Stomach (tissue), 9 donors: ENCODE results near the gene PMM2. TPM values are rescaled to one million over a fixed set of nuclear protein-coding genes. Genes with fewer than 3 reads are reported as not detected.

ENCODE experiments used
- DNase-seq, 2 donors: peaks; one replicate each; pipeline versions ENCODE4 v3.0.0 to v3.0.0-alpha.2; 2013 to 2019
- H3K27ac ChIP-seq, 5 donors: fragments of 200-600 bp in 4 of 5; sonication (generic) in 4 of 5; one replicate each; pipeline ENCODE4 v1.5.1; 2013 to 2019; ENCODE audit warnings: mild to moderate bottlenecking in 1 of 5, moderate library complexity in 1 of 5
- H3K27me3 ChIP-seq, 3 donors: fragments of 200-600 bp; sonication (generic); one replicate each; pipeline ENCODE4 v1.5.1; 2017 to 2019; ENCODE audit warnings: mixed run types in 1 of 3
- H3K36me3 ChIP-seq, 4 donors: fragments of 200-600 bp; sonication (generic); 1 replicate in 3 of 4; 2 replicates in 1 of 4; pipeline ENCODE4 v1.5.1; 2016 to 2019
- H3K4me1 ChIP-seq, 4 donors: fragments of 200-600 bp; sonication (generic); one replicate each; pipeline ENCODE4 v1.5.1; 2016 to 2019
- H3K4me3 ChIP-seq, 4 donors: fragments of 200-600 bp; sonication (generic) in 3 of 4; one replicate each; pipeline ENCODE4 v1.5.1; 2016 to 2019; ENCODE audit warnings: mild to moderate bottlenecking in 1 of 4
- H3K9me3 ChIP-seq, 4 donors: fragments of 200-600 bp; sonication (generic); one replicate each; pipeline ENCODE4 v1.5.1; 2016 to 2019
- EP300 ChIP-seq: sonication (generic); formaldehyde crosslinking; IDR thresholded peaks from one replicate; pipeline ENCODE4 v1.6.1; 2017; ENCODE audit warnings: antibody characterized with exemption
- POLR2A ChIP-seq, 4 donors: fragments of 450-650 bp; IDR thresholded peaks; one replicate each; pipeline ENCODE4 v1.6.1; 2016; ENCODE audit warnings: antibody characterized with exemption in 4 of 4, control low read depth in 2 of 4, mild to moderate bottlenecking in 1 of 4, moderate library complexity in 1 of 4
- POLR2AphosphoS5 ChIP-seq, 3 donors: sonication (generic); formaldehyde crosslinking; IDR thresholded peaks; one replicate each; pipeline ENCODE4 v1.6.1; 2016; ENCODE audit warnings: antibody characterized with exemption in 3 of 3
- WGBS, 5 donors: extraction: QIAGEN DNeasy Blood & Tissue Kit in 3 of 5; methylation state at CpG; one replicate each; pipeline versions ENCODE4 v1.1.5 to v1.1.7; 2013 to 2018; 5-methylcytosine and 5-hydroxymethylcytosine counted together
- intact Hi-C: fragments of 100-400 bp; cut with DNase I; formaldehyde crosslinking; loops from one replicate; pipeline ENCODE4 v1.15.1; 2023; ENCODE audit warnings: low total_unique reads
- polyA plus RNA-seq, 3 donors: library from polyadenylated mRNA; stranded (reverse); fragments of 200-250 nt; gene quantifications; one replicate each; pipeline ENCODE4 v1.2.3, GENCODE V29; 2013
- total RNA-seq, 5 donors: library from RNA; depleted of rRNA; stranded (reverse); fragments of >200 nt; gene quantifications; one replicate each; pipeline versions ENCODE4 v1.1.0 to v1.2.3, GENCODE V29; 2014 to 2016
- TF ChIP-seq, protein P1 (sequence below), 7 experiments: fragments of 450-650 bp in 4 of 7; fragments of 200-600 bp in 3 of 7; sonication (generic) in 3 of 7; IDR thresholded peaks; one replicate each; pipeline ENCODE4 v1.5.1; 2016 to 2019; ENCODE audit warnings: antibody characterized with exemption in 7 of 7, control low read depth in 2 of 7, mild to moderate bottlenecking in 1 of 7
- donor health status: healthy with polysubstance abuse.
- donor health status: Bipolar disorder and iron deficiency.
- donor health status: healthy.

Gene PMM2
- total and polyA plus RNA-seq, 8 donors = 15.1 to 89.3 (median 40.4) TPM

DNA sequence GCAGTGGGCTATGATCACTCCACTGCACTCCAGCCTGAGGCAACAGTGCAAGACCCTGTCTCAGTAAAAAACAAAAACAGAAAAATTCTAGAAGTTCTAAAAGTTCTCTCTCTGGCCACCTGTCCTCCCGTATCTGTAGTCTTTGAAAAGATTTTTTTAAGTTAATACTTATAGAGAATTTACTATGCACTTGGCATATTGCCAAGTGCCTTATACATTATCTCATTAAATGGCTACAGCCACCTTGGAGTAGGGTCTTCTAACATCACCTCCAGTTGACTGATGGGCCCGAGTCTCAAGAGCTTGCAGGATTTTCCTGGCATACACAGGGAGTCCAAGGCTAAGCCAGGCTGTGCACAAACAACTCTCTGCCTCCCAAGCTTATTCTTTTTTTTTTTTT lies 44.9 kb upstream of the PMM2 start:
- H3K4me3 ChIP-seq = no peak overlapping the region
- intact Hi-C loops = no loop called here
- peaks cover 0 to 10% (median 8%) of the 10 kb centered on the region in 4 donors for H3K4me1 ChIP-seq
- 29 to 51% (median 32%) methylated on average over 2 of the region's 2 CpGs for WGBS, 5 donors
- no peaks in the 10 kb centered on the region for H3K27me3 ChIP-seq
- peaks cover 0 to 32% (median 12%) of the 10 kb centered on the region in 4 donors for H3K36me3 ChIP-seq
- H3K27ac ChIP-seq = no peak overlapping the region
- TF ChIP-seq EP300 (no peak), POLR2A (IDR thresholded peaks at IDR 0.05) (no peak), POLR2AphosphoS5 (IDR thresholded peaks at IDR 0.05) (no peak)
- TF ChIP-seq, protein P1, sequence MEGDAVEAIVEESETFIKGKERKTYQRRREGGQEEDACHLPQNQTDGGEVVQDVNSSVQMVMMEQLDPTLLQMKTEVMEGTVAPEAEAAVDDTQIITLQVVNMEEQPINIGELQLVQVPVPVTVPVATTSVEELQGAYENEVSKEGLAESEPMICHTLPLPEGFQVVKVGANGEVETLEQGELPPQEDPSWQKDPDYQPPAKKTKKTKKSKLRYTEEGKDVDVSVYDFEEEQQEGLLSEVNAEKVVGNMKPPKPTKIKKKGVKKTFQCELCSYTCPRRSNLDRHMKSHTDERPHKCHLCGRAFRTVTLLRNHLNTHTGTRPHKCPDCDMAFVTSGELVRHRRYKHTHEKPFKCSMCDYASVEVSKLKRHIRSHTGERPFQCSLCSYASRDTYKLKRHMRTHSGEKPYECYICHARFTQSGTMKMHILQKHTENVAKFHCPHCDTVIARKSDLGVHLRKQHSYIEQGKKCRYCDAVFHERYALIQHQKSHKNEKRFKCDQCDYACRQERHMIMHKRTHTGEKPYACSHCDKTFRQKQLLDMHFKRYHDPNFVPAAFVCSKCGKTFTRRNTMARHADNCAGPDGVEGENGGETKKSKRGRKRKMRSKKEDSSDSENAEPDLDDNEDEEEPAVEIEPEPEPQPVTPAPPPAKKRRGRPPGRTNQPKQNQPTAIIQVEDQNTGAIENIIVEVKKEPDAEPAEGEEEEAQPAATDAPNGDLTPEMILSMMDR (IDR thresholded peaks at IDR 0.05) = no peak
- DNase-seq = no peak
- H3K9me3 ChIP-seq = no peaks in the 10 kb centered on the region

GRCh38 chr16:8753416-8754054 lies 44.1 kb upstream of the PMM2 start:
- WGBS, 5 donors = 33 to 54% (median 39%) methylated on average over 7 to 9 of the region's 9 CpGs
- intact Hi-C loops = no loop called here
- H3K27ac ChIP-seq = no peak overlapping the region
- peaks cover 0 to 40% (median 16%) of the 10 kb centered on the region in 4 donors for H3K36me3 ChIP-seq
- no peak for TF ChIP-seq POLR2A (IDR thresholded peaks at IDR 0.05)
- TF ChIP-seq, protein P1 (IDR thresholded peaks at IDR 0.05) = no peak
- TF ChIP-seq POLR2AphosphoS5 (IDR thresholded peaks at IDR 0.05) = no peak
- TF ChIP-seq EP300 = no peak
- H3K4me3 ChIP-seq = no peak overlapping the region
- H3K27me3 ChIP-seq = no peaks in the 10 kb centered on the region
- peak; percentile 38 to 53 for DNase-seq
- peaks cover 0 to 10% (median 8%) of the 10 kb centered on the region in 4 donors for H3K4me1 ChIP-seq
- no peaks in the 10 kb centered on the region for H3K9me3 ChIP-seq

- no peak overlapping the region for H3K4me3 ChIP-seq
- peaks cover 0 to 10% (median 7%) of the 10 kb centered on the region in 4 donors for H3K4me1 ChIP-seq
- no peak for DNase-seq
- TF ChIP-seq POLR2AphosphoS5 (IDR thresholded peaks at IDR 0.05) (no peak), EP300 (no peak), POLR2A (IDR thresholded peaks at IDR 0.05) (no peak)
- TF ChIP-seq, protein P1 (IDR thresholded peaks at IDR 0.05) = no peak
- H3K36me3 ChIP-seq = peaks cover 0 to 49% (median 16%) of the 10 kb centered on the region in 4 donors
- 90 to 93% (median 91%) methylated on average over 5 of the region's 5 CpGs for WGBS, 5 donors
- H3K27ac ChIP-seq = no peak overlapping the region
- H3K9me3 ChIP-seq = no peaks in the 10 kb centered on the region
- H3K27me3 ChIP-seq = no peaks in the 10 kb centered on the region
- intact Hi-C loops = no loop called here
Measured at GRCh38 chr16:8756755-8757154, 40.9 kb upstream of the PMM2 start.

DNA sequence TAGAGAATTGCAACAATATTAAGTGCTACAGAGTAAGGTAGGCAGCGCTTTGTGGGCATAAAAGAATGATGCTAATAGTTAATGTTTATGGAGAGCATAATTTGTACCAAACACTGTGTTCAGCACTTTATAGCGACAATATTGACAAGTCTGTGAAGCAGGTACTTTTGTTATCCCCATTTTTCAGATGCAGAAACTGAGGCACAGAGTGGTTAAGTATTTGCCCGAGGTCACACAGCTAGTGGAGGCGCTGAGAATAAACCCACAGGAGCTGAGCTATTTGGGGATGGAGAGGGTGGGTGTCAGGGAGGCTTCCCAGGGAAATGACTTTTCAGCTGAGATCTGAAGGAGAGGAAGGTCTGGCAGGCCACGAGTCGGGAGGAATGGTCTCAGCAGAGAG lies 39.6 kb upstream of the PMM2 start:
- Histone ChIP-seq H3K4me1 (peaks cover 0 to 8% (median 2%) of the 10 kb centered on the region in 4 donors), H3K9me3 (no peaks in the 10 kb centered on the region), H3K27ac (no peak overlapping the region), H3K27me3 (no peaks in the 10 kb centered on the region), H3K4me3 (no peak overlapping the region), H3K36me3 (peaks cover 0 to 51% (median 16%) of the 10 kb centered on the region in 4 donors)
- intact Hi-C loops = no loop called here
- no peak for DNase-seq
- 91 to 94% (median 93%) methylated on average over 6 of the region's 6 CpGs for WGBS, 5 donors
- TF ChIP-seq EP300 (no peak), POLR2A (IDR thresholded peaks at IDR 0.05) (no peak), POLR2AphosphoS5 (IDR thresholded peaks at IDR 0.05) (no peak)
- TF ChIP-seq, protein P1 (IDR thresholded peaks at IDR 0.05) = no peak
